ENCODE measurements around the gene VEPH1.
"Not testable (repeated sequence)": the region's sequence is repeated elsewhere in the genome, so short reads cannot be mapped to it uniquely, and the experiment has no call there.

VEPH1 gene

DNA sequence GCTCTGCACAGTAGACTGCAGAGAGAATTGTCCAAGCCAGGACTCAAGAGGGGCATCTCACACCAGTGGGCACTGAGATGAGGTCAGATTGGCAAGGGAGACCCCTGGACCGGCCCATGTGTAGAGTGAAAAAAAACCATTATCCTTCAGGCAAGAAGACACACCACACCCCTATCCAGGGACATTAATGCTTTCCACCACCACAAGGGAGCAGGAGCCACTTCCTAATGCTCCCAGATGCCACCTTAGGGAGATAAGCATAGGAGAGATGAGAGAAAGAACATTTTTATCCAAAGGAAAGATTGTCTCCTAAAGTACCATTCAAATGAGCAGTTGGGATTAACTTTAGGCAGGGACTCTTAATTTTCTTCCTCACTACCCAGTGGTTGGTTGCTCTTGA lies 176.2 kb downstream of the VEPH1 start:
- H2AFZ ChIP-seq (ENCODE audit: low read depth, low read length, severe bottlenecking) = no peak overlapping the region
- no peak for TF ChIP-seq EZH2phosphoT487 (conservative IDR thresholded peaks at IDR 0.05; ENCODE audit: low read length)
- no peak for TF ChIP-seq CTCF (IDR thresholded peaks at IDR 0.05; ENCODE audit: insufficient read depth, low read length, poor library complexity, severe bottlenecking)
- H3K27ac ChIP-seq (ENCODE audit: low read depth, low read length) = no peak overlapping the region
- H3K27me3 ChIP-seq (ENCODE audit: low read length) = no peaks in the 10 kb centered on the region
- no peaks in the 10 kb centered on the region for H3F3A ChIP-seq (ENCODE audit: insufficient read depth)
- H3K9me2 ChIP-seq (replicated peaks; ENCODE audit: insufficient read depth, low read length) = no peaks in the 10 kb centered on the region
- H3K4me2 ChIP-seq (ENCODE audit: low read depth, low read length, poor library complexity, severe bottlenecking) = no peak overlapping the region
- H4K20me1 ChIP-seq (ENCODE audit: low read depth, low read length) = no peaks in the 10 kb centered on the region
- no peaks in the 10 kb centered on the region for H3K36me3 ChIP-seq (ENCODE audit: low read length)
- no peak overlapping the region for H3K4me3 ChIP-seq (ENCODE audit: insufficient read depth, low read length, poor library complexity, severe bottlenecking)
- H3K79me2 ChIP-seq (ENCODE audit: insufficient read depth, low read length) = no peaks in the 10 kb centered on the region
- H3K9me3 ChIP-seq (ENCODE audit: insufficient read depth, low read length) = no peaks in the 10 kb centered on the region
- H3K9ac ChIP-seq (ENCODE audit: low read length) = no peak overlapping the region

- not testable (repeated sequence) for H3F3A ChIP-seq (ENCODE audit: insufficient read depth); H3K9ac ChIP-seq (ENCODE audit: low read length); H3K79me2 ChIP-seq (ENCODE audit: insufficient read depth, low read length); H3K27ac ChIP-seq (ENCODE audit: low read depth, low read length); H3K9me3 ChIP-seq (ENCODE audit: insufficient read depth, low read length); H4K20me1 ChIP-seq (ENCODE audit: low read depth, low read length); H2AFZ ChIP-seq (ENCODE audit: low read depth, low read length, severe bottlenecking); H3K4me3 ChIP-seq (ENCODE audit: insufficient read depth, low read length, poor library complexity, severe bottlenecking); H3K27me3 ChIP-seq (ENCODE audit: low read length); H3K9me2 ChIP-seq (replicated peaks; ENCODE audit: insufficient read depth, low read length); H3K4me2 ChIP-seq (ENCODE audit: low read depth, low read length, poor library complexity, severe bottlenecking); H3K36me3 ChIP-seq (ENCODE audit: low read length)
Measured at GRCh38 chr3:157324869-157325268, 178.3 kb downstream of the VEPH1 start.

DNA sequence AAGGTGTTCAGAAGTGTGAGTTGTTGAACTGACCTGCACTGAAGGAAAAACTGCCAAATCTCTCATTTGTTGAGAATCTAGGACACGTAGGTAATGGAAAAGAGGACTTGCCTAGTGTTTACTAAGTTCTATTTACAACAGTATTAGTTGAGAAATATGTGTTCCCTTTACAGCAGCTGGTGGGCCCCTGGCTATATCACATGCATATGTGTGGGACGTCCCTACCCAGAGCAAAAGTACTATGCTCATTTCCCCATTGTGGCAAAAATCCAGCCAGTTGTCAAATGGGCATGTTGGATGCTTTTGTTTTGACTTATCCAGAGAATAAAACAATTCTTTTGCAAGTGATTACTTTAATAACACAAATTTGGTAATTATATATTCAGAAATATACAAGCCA lies 179.9 kb downstream of the VEPH1 start:
- H3K27me3 ChIP-seq (ENCODE audit: low read length) = no peaks in the 10 kb centered on the region
- TF ChIP-seq EZH2phosphoT487 (conservative IDR thresholded peaks at IDR 0.05; ENCODE audit: low read length) = no peak
- no peak for TF ChIP-seq CTCF (IDR thresholded peaks at IDR 0.05; ENCODE audit: insufficient read depth, low read length, poor library complexity, severe bottlenecking)
- no peak overlapping the region for H3K27ac ChIP-seq (ENCODE audit: low read depth, low read length)
- H3K4me3 ChIP-seq (ENCODE audit: insufficient read depth, low read length, poor library complexity, severe bottlenecking) = no peak overlapping the region
- no peaks in the 10 kb centered on the region for H3K9me2 ChIP-seq (replicated peaks; ENCODE audit: insufficient read depth, low read length)
- no peaks in the 10 kb centered on the region for H3F3A ChIP-seq (ENCODE audit: insufficient read depth)
- H3K4me2 ChIP-seq (ENCODE audit: low read depth, low read length, poor library complexity, severe bottlenecking) = no peak overlapping the region
- no peaks in the 10 kb centered on the region for H3K79me2 ChIP-seq (ENCODE audit: insufficient read depth, low read length)
- H3K36me3 ChIP-seq (ENCODE audit: low read length) = no peaks in the 10 kb centered on the region
- H4K20me1 ChIP-seq (ENCODE audit: low read depth, low read length) = no peaks in the 10 kb centered on the region
- no peak overlapping the region for H2AFZ ChIP-seq (ENCODE audit: low read depth, low read length, severe bottlenecking)
- no peak overlapping the region for H3K9ac ChIP-seq (ENCODE audit: low read length)
- no peaks in the 10 kb centered on the region for H3K9me3 ChIP-seq (ENCODE audit: insufficient read depth, low read length)

DNA sequence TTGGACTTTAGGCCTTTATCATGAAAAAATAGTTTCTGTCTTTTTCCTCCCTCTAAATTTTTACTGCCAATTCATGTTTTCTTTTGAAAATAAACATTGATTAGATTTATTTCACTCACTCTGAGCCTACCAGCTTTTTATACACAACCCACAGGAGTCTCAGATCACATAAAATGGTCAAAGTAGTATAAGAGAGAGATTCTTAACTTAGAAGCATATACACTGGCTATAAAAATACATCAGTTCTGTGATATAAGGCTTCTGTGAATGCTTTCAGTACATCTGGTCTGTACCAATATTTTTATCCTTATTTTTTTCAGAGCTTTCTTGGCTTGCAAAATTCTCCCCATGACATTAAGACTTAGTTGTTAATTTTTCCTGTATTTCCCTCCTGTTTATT lies 183.5 kb downstream of the VEPH1 start:
- Histone ChIP-seq H3K9me2 (replicated peaks; ENCODE audit: insufficient read depth, low read length) (no peaks in the 10 kb centered on the region), H3K4me3 (ENCODE audit: insufficient read depth, low read length, poor library complexity, severe bottlenecking) (no peak overlapping the region), H4K20me1 (ENCODE audit: low read depth, low read length) (0 out of 2 replicates have a peak, but pooled peaks cover 2% of the 10 kb centered on the region), H3K4me2 (ENCODE audit: low read depth, low read length, poor library complexity, severe bottlenecking) (no peak overlapping the region), H3K9me3 (ENCODE audit: insufficient read depth, low read length) (no peaks in the 10 kb centered on the region), H3K9ac (ENCODE audit: low read length) (no peak overlapping the region), H3K27ac (ENCODE audit: low read depth, low read length) (no peak overlapping the region), H2AFZ (ENCODE audit: low read depth, low read length, severe bottlenecking) (no peak overlapping the region), H3K79me2 (ENCODE audit: insufficient read depth, low read length) (no peaks in the 10 kb centered on the region), H3K36me3 (ENCODE audit: low read length) (no peaks in the 10 kb centered on the region), H3F3A (ENCODE audit: insufficient read depth) (no peaks in the 10 kb centered on the region), H3K27me3 (ENCODE audit: low read length) (no peaks in the 10 kb centered on the region)
- no peak for TF ChIP-seq CTCF (IDR thresholded peaks at IDR 0.05; ENCODE audit: insufficient read depth, low read length, poor library complexity, severe bottlenecking)
- no peak for TF ChIP-seq EZH2phosphoT487 (conservative IDR thresholded peaks at IDR 0.05; ENCODE audit: low read length)

All from SU-DHL-6 (cell line).